ENCODE measurements around the gene PHC2. TPM values are rescaled to one million over a fixed set of nuclear protein-coding genes. Genes with fewer than 3 reads are reported as not detected.

PHC2 gene
- total RNA-seq, 1 experiment from 2014 or later = 176 TPM

DNA sequence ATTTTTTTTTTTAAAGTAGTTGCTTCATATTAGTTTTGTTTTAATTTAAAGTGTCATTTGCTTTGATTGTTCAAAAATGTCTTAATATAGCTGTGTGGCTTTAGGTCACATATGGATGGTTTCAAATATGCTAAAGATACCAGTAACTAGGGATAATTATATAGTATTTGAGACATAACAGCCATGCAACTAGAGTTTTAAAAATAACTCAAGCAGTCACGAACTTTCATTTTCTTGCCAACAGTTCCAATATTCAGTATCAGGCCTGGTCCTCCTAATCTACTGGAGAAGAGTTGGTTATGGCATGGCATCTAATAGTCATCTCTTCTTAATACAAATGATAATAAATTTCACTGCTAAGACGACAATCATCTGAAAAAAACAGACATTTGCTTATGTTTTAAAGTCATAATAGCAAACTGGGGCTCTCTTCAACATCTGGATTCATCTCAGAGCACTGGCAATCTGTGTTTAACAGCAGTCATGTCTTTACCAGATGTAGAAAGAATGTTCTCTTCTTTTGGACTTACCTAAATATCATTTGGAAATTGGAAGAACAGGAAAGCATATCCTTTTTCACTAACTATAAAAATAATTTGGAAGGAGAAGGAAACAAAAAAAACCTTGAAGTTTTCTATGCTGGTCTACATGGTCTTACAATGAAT is 85.9 kb downstream of the PHC2 start:
- Histone ChIP-seq H3K27ac (ENCODE audit: low read depth, low read length) (no peak overlapping the region), H4K20me1 (ENCODE audit: insufficient read depth) (peaks cover 8% of the 10 kb centered on the region; the same call in 1 of the 2 replicates), H3K27me3 (ENCODE audit: insufficient read depth, low read length) (no peaks in the 10 kb centered on the region), H3K9me3 (ENCODE audit: control insufficient read depth in 1 of 2, insufficient read depth in 1 of 2, low read depth in 1 of 2, low read length in 2 of 2) (no peaks in the 10 kb centered on the region), H3K79me2 (ENCODE audit: insufficient read depth, low read length) (peaks cover 94% of the 10 kb centered on the region), H2AFZ (ENCODE audit: low read depth, low read length, poor library complexity, severe bottlenecking) (no peak overlapping the region), H3K9ac (ENCODE audit: low read length) (no peak overlapping the region), H3K4me2 (ENCODE audit: low read length) (no peak overlapping the region), H3K36me3 (ENCODE audit: control insufficient read depth in 1 of 2, insufficient read depth in 2 of 2, low read length in 2 of 2) (peaks cover 35 to 42% of the 10 kb centered on the region in 2 experiments), H3K4me3 (replicated peaks in 1 of 2; ENCODE audit: low read depth in 1 of 2, low read length in 2 of 2) (no peak overlapping the region), H3K9me2 (ENCODE audit: insufficient read depth) (no peaks in the 10 kb centered on the region), H3K4me1 (ENCODE audit: control insufficient read depth in 1 of 2, insufficient read depth in 2 of 2, low read length in 2 of 2) (peaks cover 22 to 60% of the 10 kb centered on the region in 2 experiments)
- RAD21 ChIA-PET (ENCODE audit: low non-redundant PET in 1 of 2, low total read pairs in 2 of 2, uncharacterized antibody in 2 of 2, unreplicated experiment in 2 of 2) = no interaction called here
- intact Hi-C loops (cut with micrococcal nuclease) = loop anchor here (10.0 kb wide), 1 partner anchor 220 kb away; no protein-coding TSS in a partner anchor
- ATAC-seq (no peak), DNase-seq (ENCODE audit: low read depth, low spot score) (no peak)
- TF ChIP-seq SIN3A (IDR thresholded peaks at IDR 0.05; ENCODE audit: low read depth) = no peak
- TF ChIP-seq JUND (IDR thresholded peaks at IDR 0.05) = no peak
- no peak for TF ChIP-seq SP1 (IDR thresholded peaks at IDR 0.05; ENCODE audit: low read depth)
- no peak for TF ChIP-seq ZFX (IDR thresholded peaks at IDR 0.05)
- no peak; the same call in 1 of the 2 replicates for TF ChIP-seq POLR2AphosphoS5 (IDR thresholded peaks at IDR 0.05; ENCODE audit: low read depth, low read length)
- no TSS peak for BruUV-seq (replicated peaks)
- CTCF ChIA-PET = no interaction called here
- POLR2A ChIA-PET = interaction anchor here (0.7 kb wide), 1 partner anchor 88 kb away, joined by 4 read pairs; no protein-coding TSS in a partner anchor

- H3K4me2 ChIP-seq (ENCODE audit: low read length) = no peak overlapping the region
- no peaks in the 10 kb centered on the region for H3K9me3 ChIP-seq (ENCODE audit: control insufficient read depth in 1 of 2, insufficient read depth in 1 of 2, low read depth in 1 of 2, low read length in 2 of 2)
- ATAC-seq (no peak), DNase-seq (ENCODE audit: low read depth, low spot score) (no peak)
- H3K4me3 ChIP-seq (replicated peaks in 1 of 2; ENCODE audit: low read depth in 1 of 2, low read length in 2 of 2) = no peak overlapping the region
- no peaks in the 10 kb centered on the region for H3K9me2 ChIP-seq (ENCODE audit: insufficient read depth)
- no peak overlapping the region for H3K27ac ChIP-seq (ENCODE audit: low read depth, low read length)
- POLR2A ChIA-PET = no interaction called here
- H3K9ac ChIP-seq (ENCODE audit: low read length) = no peak overlapping the region
- peaks cover 22 to 71% of the 10 kb centered on the region in 2 experiments for H3K4me1 ChIP-seq (ENCODE audit: control insufficient read depth in 1 of 2, insufficient read depth in 2 of 2, low read length in 2 of 2)
- RAD21 ChIA-PET (ENCODE audit: low non-redundant PET in 1 of 2, low total read pairs in 2 of 2, uncharacterized antibody in 2 of 2, unreplicated experiment in 2 of 2) = no interaction called here
- peaks cover 42% of the 10 kb centered on the region in 2 experiments for H3K36me3 ChIP-seq (ENCODE audit: control insufficient read depth in 1 of 2, insufficient read depth in 2 of 2, low read length in 2 of 2)
- peaks cover 8% of the 10 kb centered on the region; the same call in 1 of the 2 replicates for H4K20me1 ChIP-seq (ENCODE audit: insufficient read depth)
- intact Hi-C loops (cut with micrococcal nuclease) = loop anchor here (10.0 kb wide), 1 partner anchor 219 kb away; no protein-coding TSS in a partner anchor
- CTCF ChIA-PET = no interaction called here
- no TSS peak for BruUV-seq (replicated peaks)
- no peak overlapping the region for H2AFZ ChIP-seq (ENCODE audit: low read depth, low read length, poor library complexity, severe bottlenecking)
- no peaks in the 10 kb centered on the region for H3K27me3 ChIP-seq (ENCODE audit: insufficient read depth, low read length)
- peaks cover 100% of the 10 kb centered on the region for H3K79me2 ChIP-seq (ENCODE audit: insufficient read depth, low read length)
- no peak for TF ChIP-seq CEBPB (IDR thresholded peaks at IDR 0.05; ENCODE audit: low read depth)
- no peak for TF ChIP-seq ZBTB33 (IDR thresholded peaks at IDR 0.05; ENCODE audit: extremely low read depth, insufficient replicate concordance, low read length)
- no peak for TF ChIP-seq SIN3A (IDR thresholded peaks at IDR 0.05; ENCODE audit: low read depth)
- no peak for TF ChIP-seq JUND (IDR thresholded peaks at IDR 0.05)
- TF ChIP-seq ZNF274 (IDR thresholded peaks at IDR 0.05; ENCODE audit: low read depth, low read length) = no peak
- no peak for TF ChIP-seq ELF1 (IDR thresholded peaks at IDR 0.05; ENCODE audit: borderline replicate concordance, low read depth)
- TF ChIP-seq, protein P1, sequence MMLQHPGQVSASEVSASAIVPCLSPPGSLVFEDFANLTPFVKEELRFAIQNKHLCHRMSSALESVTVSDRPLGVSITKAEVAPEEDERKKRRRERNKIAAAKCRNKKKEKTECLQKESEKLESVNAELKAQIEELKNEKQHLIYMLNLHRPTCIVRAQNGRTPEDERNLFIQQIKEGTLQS (IDR thresholded peaks at IDR 0.05) = no peak
- TF ChIP-seq FOSL1 (IDR thresholded peaks at IDR 0.05; ENCODE audit: low read depth) = no peak
- no peak for TF ChIP-seq POLR2AphosphoS5 (IDR thresholded peaks at IDR 0.05; ENCODE audit: low read depth, low read length)
These were observed 87.4 kb downstream of the PHC2 start for GRCh38 chr1:33343539-33343938.

Data from HCT116 (cell line).